Loucy (cell line): ENCODE data around the gene MLKL.

Experiments
- CTCF ChIP-seq: fragments of 200-600 bp; sonication (generic); conservative IDR thresholded peaks from 2 replicates; pipeline ENCODE4 v1.5.1; 2014; ENCODE audit warnings: mild to moderate bottlenecking, antibody characterized with exemption, low read length
- EZH2phosphoT487 ChIP-seq: fragments of 200-600 bp; IDR thresholded peaks from 2 replicates; pipeline ENCODE4 v1.6.1; 2018; ENCODE audit warnings: antibody characterized with exemption, mild to moderate bottlenecking, moderate library complexity, borderline replicate concordance

GRCh38 chr16:74698222-74698621, 2.4 kb downstream of the MLKL start:
- TF ChIP-seq CTCF, result no peak
- no peak for TF ChIP-seq EZH2phosphoT487
